Right lobe of liver (tissue), 6 donors: ENCODE data around the gene MARK3. TPM values are rescaled to one million over a fixed set of nuclear protein-coding genes. Genes with fewer than 3 reads are reported as not detected.

ENCODE experiments used
- ATAC-seq, 4 donors: fragments of 200-7000 bp; cut with Tn5 transposase; one replicate each; pipeline ENCODE4 v1.9.1; 2020; ENCODE audit warnings: mild to moderate bottlenecking in 4 of 4, moderate library complexity in 4 of 4
- DNase-seq, 3 donors: peaks; one replicate each; pipeline ENCODE4 v3.0.0-alpha.2; 2020
- H3K27ac ChIP-seq, 3 donors: fragments of 200-600 bp; one replicate each; pipeline ENCODE4 v1.8.0; 2022
- H3K27me3 ChIP-seq, 2 donors: fragments of 200-600 bp; one replicate each; pipeline ENCODE4 v1.8.0; 2022
- H3K36me3 ChIP-seq, 4 donors: fragments of 200-600 bp; sonication (generic) in 1 of 4; one replicate each; pipeline versions ENCODE4 v1.5.1 to v1.8.0; 2017 to 2022; ENCODE audit warnings: control low read depth in 1 of 4
- H3K4me1 ChIP-seq, 4 donors: fragments of 200-600 bp; sonication (generic) in 1 of 4; one replicate each; pipeline versions ENCODE4 v1.5.1 to v1.8.0; 2017 to 2022; ENCODE audit warnings: control low read depth in 1 of 4
- H3K4me3 ChIP-seq, 3 donors: fragments of 200-600 bp; one replicate each; pipeline ENCODE4 v1.8.0; 2022
- H3K9me3 ChIP-seq, 4 donors: fragments of 200-600 bp; sonication (generic) in 1 of 4; one replicate each; pipeline versions ENCODE4 v1.5.1 to v1.8.0; 2017 to 2022; ENCODE audit warnings: control low read depth in 1 of 4
- POLR2A ChIP-seq: fragments of 450-650 bp; IDR thresholded peaks from one replicate; pipeline ENCODE4 v1.6.1; 2017; ENCODE audit warnings: antibody characterized with exemption, mild to moderate bottlenecking
- WGBS: methylation state at CpG from one replicate; pipeline ENCODE4 v1.1.6; 2018; ENCODE audit warnings: low coverage, low lambda C conversion rate; ENCODE audit not compliant: insufficient coverage; ENCODE audit errors: missing lambda C conversion rate; 5-methylcytosine and 5-hydroxymethylcytosine counted together
- intact Hi-C, 2 donors: fragments of 100-400 bp; cut with DNase I; formaldehyde crosslinking; loops; one replicate each; pipeline versions ENCODE4 v1.11.2 to v1.14.1; 2022
- total RNA-seq, 6 experiments: library from RNA; depleted of rRNA in 2 of 6; stranded (reverse); fragments of >200 nt in 2 of 6; fragmentation: NEBNext Ultra II Directional in 3 of 6; extraction: Animal tissue kit (Norgen Biotek cat#: 25700) in 3 of 6; gene quantifications; one replicate each; pipeline versions ENCODE4 v1.1.0 to v1.2.4, GENCODE V29; 2016 to 2023
- TF ChIP-seq, protein P1 (sequence below), 4 donors: fragments of 200-600 bp in 3 of 4; fragments of 450-650 bp in 1 of 4; IDR thresholded peaks; one replicate each; pipeline versions ENCODE4 v1.5.1 to v1.8.0; 2016 to 2022; ENCODE audit warnings: antibody characterized with exemption in 4 of 4, mild to moderate bottlenecking in 2 of 4
- donor health status: DM: no; HTN: yes; CAD: no.
- donor health status: DM: no; HTN: no; CAD: no.
- donor health status: DM: no; HTN: no; CAD: no.
- donor health status: DM: no; HTN: yes; CAD: no.
- donor health status: DM: no; HTN: yes; CAD: no.

The MARK3 gene
- total RNA-seq, 6 experiments from 2014 or later = 25.5 to 34.3 (median 27.3) TPM

DNA sequence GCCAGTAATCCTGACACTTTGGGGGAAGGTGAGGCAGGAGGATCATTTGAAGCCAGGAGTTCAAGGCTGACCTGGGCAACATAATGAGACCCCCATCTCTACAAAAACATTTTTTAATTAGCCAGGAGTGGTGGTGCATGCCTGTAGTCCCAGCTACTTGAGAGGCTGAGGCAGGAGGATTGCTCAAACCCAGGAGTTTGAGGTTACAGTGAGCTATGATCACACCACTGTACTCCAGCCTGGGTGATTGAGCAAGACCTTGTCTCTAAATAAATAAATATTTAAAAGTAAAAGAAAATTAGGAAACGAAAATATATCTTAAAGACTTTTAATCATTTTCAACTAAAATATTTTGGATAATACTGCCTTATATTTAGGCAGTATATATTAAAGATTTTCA is 111.6 kb downstream of the MARK3 start:
- WGBS = 12% methylated on average over 1 of the region's 1 CpG
- Histone ChIP-seq H3K27me3 (no peaks in the 10 kb centered on the region), H3K9me3 (no peaks in the 10 kb centered on the region), H3K4me3 (no peak overlapping the region), H3K36me3 (peaks cover 0 to 52% (median 8%) of the 10 kb centered on the region in 4 donors), H3K27ac (no peak overlapping the region), H3K4me1 (peaks cover 0 to 9% (median 0%) of the 10 kb centered on the region in 4 donors)
- peak in 1 of 3 donors; percentile 17 for DNase-seq
- ATAC-seq = no peak
- intact Hi-C loops = loop anchor here in 1 of 2 donors (10.0 kb wide), 1 partner anchor 48 kb away; no protein-coding TSS in a partner anchor
- TF ChIP-seq, protein P1, sequence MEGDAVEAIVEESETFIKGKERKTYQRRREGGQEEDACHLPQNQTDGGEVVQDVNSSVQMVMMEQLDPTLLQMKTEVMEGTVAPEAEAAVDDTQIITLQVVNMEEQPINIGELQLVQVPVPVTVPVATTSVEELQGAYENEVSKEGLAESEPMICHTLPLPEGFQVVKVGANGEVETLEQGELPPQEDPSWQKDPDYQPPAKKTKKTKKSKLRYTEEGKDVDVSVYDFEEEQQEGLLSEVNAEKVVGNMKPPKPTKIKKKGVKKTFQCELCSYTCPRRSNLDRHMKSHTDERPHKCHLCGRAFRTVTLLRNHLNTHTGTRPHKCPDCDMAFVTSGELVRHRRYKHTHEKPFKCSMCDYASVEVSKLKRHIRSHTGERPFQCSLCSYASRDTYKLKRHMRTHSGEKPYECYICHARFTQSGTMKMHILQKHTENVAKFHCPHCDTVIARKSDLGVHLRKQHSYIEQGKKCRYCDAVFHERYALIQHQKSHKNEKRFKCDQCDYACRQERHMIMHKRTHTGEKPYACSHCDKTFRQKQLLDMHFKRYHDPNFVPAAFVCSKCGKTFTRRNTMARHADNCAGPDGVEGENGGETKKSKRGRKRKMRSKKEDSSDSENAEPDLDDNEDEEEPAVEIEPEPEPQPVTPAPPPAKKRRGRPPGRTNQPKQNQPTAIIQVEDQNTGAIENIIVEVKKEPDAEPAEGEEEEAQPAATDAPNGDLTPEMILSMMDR (IDR thresholded peaks at IDR 0.05) = no peak
- no peak for TF ChIP-seq POLR2A

- no peaks in the 10 kb centered on the region for H3K9me3 ChIP-seq
- no peak overlapping the region for H3K27ac ChIP-seq
- no peaks in the 10 kb centered on the region for H3K27me3 ChIP-seq
- TF ChIP-seq POLR2A = no peak
- TF ChIP-seq, protein P1 (IDR thresholded peaks at IDR 0.05) = no peak
- intact Hi-C loops = loop anchor here (5.0 to 10.0 kb wide), 2 partner anchors 45 to 48 kb away; no protein-coding TSS in a partner anchor
- 62% methylated on average over 10 of the region's 10 CpGs for WGBS
- H3K4me3 ChIP-seq = no peak overlapping the region
- H3K36me3 ChIP-seq = peaks cover 0 to 45% (median 16%) of the 10 kb centered on the region in 4 donors
- H3K4me1 ChIP-seq = peaks cover 0 to 9% (median 0%) of the 10 kb centered on the region in 4 donors
- peak in 2 of 4 donors; percentile 8 to 25 for ATAC-seq
- peak in 1 of 3 donors; percentile 38 for DNase-seq
Measured at GRCh38 chr14:103499709-103500108, 114.5 kb downstream of the MARK3 start.

DNA sequence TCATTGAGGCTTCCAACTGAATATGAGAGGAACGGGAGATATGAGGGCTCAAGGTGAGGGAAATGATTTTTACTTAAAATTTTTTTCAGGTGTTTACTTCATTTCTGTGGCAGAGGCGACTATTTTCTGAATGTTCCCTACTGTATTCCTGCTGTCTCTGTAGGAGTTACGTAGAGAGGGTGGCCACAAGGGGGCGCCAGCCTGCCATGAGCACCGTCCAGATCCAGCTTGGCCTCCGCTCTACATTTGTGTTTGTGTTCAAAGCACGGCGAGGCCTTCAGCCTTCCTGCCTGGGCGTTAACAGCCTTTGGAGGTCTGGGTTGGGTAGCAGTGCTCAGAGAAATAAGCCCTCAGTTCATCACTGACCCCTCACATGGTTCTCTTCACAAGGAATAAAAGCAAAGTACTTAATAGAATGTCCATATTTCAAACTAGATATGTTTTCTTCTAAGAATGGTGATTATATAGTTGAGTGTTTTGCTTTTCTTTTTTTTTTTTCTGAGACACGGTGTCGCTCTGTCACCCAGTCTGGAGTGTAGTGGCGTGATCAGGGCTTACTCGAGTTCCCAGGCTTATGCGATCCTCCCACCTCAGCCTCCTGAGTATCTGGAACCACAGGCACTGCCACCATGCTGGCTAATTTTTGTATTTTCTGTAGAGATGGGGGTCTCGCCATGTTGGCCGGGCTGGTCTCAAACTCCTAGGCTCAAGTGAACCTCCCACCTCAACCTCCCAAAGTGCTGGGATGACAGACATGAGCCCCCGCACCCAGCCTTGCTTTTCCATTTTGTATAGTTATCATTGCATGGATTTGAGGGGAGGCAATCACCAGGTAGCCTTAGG is 115.2 kb downstream of the MARK3 start:
- peak; percentile 88 to 89 (median 89) for DNase-seq
- intact Hi-C loops = loop anchor here in 1 of 2 donors (5.0 kb wide), 1 partner anchor 47 kb away; no protein-coding TSS in a partner anchor
- WGBS = 29% methylated on average over 14 of the region's 17 CpGs
- H3K4me1 ChIP-seq = peaks cover 0 to 9% (median 0%) of the 10 kb centered on the region in 4 donors
- no peaks in the 10 kb centered on the region for H3K9me3 ChIP-seq
- H3K36me3 ChIP-seq = peaks cover 0 to 45% (median 15%) of the 10 kb centered on the region in 4 donors
- no peak overlapping the region for H3K4me3 ChIP-seq
- peak; percentile 95 to 97 (median 96) for ATAC-seq
- no peaks in the 10 kb centered on the region for H3K27me3 ChIP-seq
- H3K27ac ChIP-seq = no peak overlapping the region
- TF ChIP-seq, protein P1 (IDR thresholded peaks at IDR 0.05) = peak; percentile 83 to 94 (median 92)
- TF ChIP-seq POLR2A = no peak

DNA sequence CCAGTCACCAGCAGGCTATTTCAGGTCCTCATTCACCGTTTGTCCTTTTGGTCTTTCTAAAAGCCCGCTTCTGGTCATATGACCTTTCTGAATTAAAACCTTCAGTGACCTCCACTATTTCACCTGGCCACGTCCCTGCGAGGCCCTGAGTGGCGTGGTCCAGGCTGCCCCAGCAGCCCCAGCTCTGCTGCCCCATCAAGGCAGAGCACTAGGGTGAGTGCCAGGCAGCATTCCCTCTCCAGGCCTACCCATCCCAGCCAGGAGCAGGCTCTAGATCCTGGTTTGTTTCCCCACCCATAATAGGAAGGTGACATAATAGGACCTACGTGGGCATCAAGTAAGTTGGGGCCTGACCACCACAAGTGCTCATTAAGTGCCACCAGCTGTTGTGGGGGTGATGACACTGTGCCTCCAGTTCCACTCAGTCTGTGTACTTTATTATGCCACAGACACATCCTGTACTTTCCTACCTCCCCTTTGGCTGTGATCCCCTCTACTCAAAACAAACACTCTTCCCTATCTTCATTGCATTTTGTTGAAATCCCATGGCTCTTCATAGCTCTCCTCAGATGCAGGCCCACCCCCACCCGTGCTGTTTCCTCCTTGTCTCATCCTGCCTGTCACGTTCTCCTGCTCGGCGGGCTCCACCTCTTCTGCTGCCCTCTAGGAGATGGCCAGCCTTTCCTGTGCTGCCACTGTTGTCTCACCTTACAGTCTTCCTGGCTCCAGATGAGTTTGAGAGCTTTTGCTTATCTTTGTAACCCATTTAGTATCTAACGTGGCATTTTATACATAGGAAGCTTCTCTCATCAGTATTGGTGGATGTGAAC is 116.0 kb downstream of the MARK3 start:
- ATAC-seq (peak in 1 of 4 donors; percentile 17), DNase-seq (peak in 1 of 3 donors; percentile 36)
- Histone ChIP-seq H3K27ac (no peak overlapping the region), H3K4me1 (peaks cover 0 to 3% (median 0%) of the 10 kb centered on the region in 4 donors), H3K9me3 (no peaks in the 10 kb centered on the region), H3K27me3 (no peaks in the 10 kb centered on the region), H3K4me3 (no peak overlapping the region), H3K36me3 (peaks cover 0 to 39% (median 15%) of the 10 kb centered on the region in 4 donors)
- no peak for TF ChIP-seq POLR2A
- TF ChIP-seq, protein P1 (IDR thresholded peaks at IDR 0.05) = no peak
- 54% methylated on average over 5 of the region's 11 CpGs for WGBS
- intact Hi-C loops = loop anchor here in 1 of 2 donors (5.0 kb wide), 1 partner anchor 46 kb away; no protein-coding TSS in a partner anchor
